ENCODE data around the gene MYO9B.
"Not testable (repeated sequence)": the region's sequence is repeated elsewhere in the genome, so short reads cannot be mapped to it uniquely, and the experiment has no call there.

The MYO9B gene

DNA sequence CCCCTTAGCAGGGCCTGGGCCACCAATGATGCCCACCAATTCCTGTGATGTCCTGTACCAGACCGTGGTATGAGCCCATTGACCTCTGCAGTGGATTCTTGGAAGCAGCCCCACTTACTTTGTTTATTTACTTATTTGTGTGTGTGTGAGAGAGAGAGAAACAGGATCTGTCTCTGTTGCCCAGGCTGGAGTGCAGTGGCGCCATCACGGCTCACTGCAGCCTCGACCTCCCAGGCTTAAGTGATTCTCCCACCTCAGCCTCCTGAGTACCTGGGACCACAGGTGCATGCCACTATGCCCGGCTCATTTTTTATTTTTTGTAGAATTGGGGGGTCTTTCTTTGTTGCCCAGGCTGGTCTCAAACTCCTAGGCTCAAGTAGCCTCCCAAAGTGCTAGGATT lies 13.0 kb downstream of the MYO9B start:
- H3K27me3 ChIP-seq (ENCODE audit: low read depth, low read length) = no peaks in the 10 kb centered on the region
- 0 out of 2 replicates have a peak, but pooled peaks cover 2% of the 10 kb centered on the region for H3K9me3 ChIP-seq (ENCODE audit: insufficient read depth, low read length)
- H3K27ac ChIP-seq (ENCODE audit: low read length) = no peak overlapping the region
- no peak overlapping the region for H3K4me3 ChIP-seq (ENCODE audit: low read length)
- no peak for TF ChIP-seq EZH2phosphoT487 (IDR thresholded peaks at IDR 0.05; ENCODE audit: low read depth)
- TF ChIP-seq, protein P1, sequence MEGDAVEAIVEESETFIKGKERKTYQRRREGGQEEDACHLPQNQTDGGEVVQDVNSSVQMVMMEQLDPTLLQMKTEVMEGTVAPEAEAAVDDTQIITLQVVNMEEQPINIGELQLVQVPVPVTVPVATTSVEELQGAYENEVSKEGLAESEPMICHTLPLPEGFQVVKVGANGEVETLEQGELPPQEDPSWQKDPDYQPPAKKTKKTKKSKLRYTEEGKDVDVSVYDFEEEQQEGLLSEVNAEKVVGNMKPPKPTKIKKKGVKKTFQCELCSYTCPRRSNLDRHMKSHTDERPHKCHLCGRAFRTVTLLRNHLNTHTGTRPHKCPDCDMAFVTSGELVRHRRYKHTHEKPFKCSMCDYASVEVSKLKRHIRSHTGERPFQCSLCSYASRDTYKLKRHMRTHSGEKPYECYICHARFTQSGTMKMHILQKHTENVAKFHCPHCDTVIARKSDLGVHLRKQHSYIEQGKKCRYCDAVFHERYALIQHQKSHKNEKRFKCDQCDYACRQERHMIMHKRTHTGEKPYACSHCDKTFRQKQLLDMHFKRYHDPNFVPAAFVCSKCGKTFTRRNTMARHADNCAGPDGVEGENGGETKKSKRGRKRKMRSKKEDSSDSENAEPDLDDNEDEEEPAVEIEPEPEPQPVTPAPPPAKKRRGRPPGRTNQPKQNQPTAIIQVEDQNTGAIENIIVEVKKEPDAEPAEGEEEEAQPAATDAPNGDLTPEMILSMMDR (IDR thresholded peaks at IDR 0.05; ENCODE audit: low read depth, low read length) = no peak
- H2AFZ ChIP-seq (ENCODE audit: low read depth, low read length) = no peak overlapping the region
- peaks cover 100% of the 10 kb centered on the region for H3K79me2 ChIP-seq (ENCODE audit: low read length)
- H3K4me1 ChIP-seq (ENCODE audit: low read length) = peaks cover 41% of the 10 kb centered on the region
- peaks cover 44% of the 10 kb centered on the region for H3K36me3 ChIP-seq (replicated peaks; ENCODE audit: low read depth, low read length)
- no peak overlapping the region for H3K9ac ChIP-seq (ENCODE audit: low read length)
- H3K4me2 ChIP-seq (ENCODE audit: low read length) = no peak overlapping the region
- H4K20me1 ChIP-seq (ENCODE audit: insufficient read depth, low read length) = peaks cover 49% of the 10 kb centered on the region

DNA sequence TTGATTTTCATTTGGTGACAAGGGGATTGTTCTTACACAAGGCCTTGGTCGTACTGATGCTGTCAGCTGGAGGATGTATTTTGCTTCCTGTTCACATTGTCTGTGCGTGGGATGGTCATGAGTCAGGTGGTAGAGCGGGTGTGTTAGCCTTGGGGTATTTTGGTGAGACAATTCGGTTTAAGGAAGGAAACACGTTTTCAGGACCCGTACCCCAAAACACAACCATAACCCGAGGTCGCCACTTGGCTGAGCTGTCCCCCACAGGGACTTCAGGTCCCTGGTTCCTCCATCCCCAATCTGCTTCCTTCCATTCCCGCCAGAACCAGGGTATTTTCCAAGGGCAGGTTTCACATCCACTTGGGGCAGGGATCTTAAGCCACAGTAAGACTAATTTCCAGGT lies 15.0 kb downstream of the MYO9B start:
- Histone ChIP-seq H3K9me3 (ENCODE audit: insufficient read depth, low read length) (0 out of 2 replicates have a peak, but pooled peaks cover 2% of the 10 kb centered on the region), H3K27me3 (ENCODE audit: low read depth, low read length) (no peaks in the 10 kb centered on the region), H3K4me2 (ENCODE audit: low read length) (peak overlapping the region; percentile 66), H3K9ac (ENCODE audit: low read length) (peak overlapping the region; percentile 25; the same call in 1 of the 2 replicates), H2AFZ (ENCODE audit: low read depth, low read length) (no peak overlapping the region), H3K27ac (ENCODE audit: low read length) (peak overlapping the region; percentile 73), H4K20me1 (ENCODE audit: insufficient read depth, low read length) (peaks cover 43% of the 10 kb centered on the region), H3K79me2 (ENCODE audit: low read length) (peaks cover 100% of the 10 kb centered on the region), H3K4me3 (ENCODE audit: low read length) (peak overlapping the region; percentile 58; the same call in 1 of the 2 replicates), H3K36me3 (replicated peaks; ENCODE audit: low read depth, low read length) (peaks cover 48% of the 10 kb centered on the region), H3K4me1 (ENCODE audit: low read length) (peaks cover 41% of the 10 kb centered on the region)
- no peak for TF ChIP-seq EZH2phosphoT487 (IDR thresholded peaks at IDR 0.05; ENCODE audit: low read depth)
- TF ChIP-seq, protein P1 (IDR thresholded peaks at IDR 0.05; ENCODE audit: low read depth, low read length) = 0 out of 2 replicates have a peak, but pooled peaks have one; percentile 5

DNA sequence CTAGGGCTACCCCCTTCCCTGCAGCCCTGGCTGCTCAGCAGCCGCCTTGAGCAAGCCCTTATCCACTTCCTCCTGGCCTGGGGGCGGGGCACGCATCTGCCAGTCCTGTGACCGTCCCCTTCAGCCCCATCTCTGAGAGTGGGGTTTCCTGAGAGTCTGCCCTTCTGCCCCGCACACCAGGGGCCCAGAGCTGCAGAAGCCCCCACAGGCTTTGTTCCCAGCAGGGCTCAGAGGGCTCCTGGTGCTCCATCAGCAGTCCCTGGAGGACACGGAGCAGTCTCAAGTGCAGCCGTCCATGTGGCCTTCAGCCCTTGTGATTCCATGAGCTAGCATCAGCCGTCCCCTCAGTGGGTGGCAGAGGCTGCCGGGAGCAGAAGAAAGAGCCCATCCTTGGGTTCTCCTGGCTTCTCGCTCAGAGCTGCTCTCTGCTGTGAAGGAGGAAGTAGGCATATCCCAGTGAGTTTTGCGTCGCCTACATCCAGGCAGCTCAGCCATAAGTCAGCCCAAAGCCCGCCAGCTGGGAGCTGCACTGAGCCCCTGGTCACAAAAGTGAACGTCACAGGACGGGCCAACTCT lies 16.3 kb downstream of the MYO9B start:
- no peaks in the 10 kb centered on the region for H3K27me3 ChIP-seq (ENCODE audit: low read depth, low read length)
- peaks cover 39% of the 10 kb centered on the region for H4K20me1 ChIP-seq (ENCODE audit: insufficient read depth, low read length)
- TF ChIP-seq, protein P1 (IDR thresholded peaks at IDR 0.05; ENCODE audit: low read depth, low read length) = no peak
- TF ChIP-seq EZH2phosphoT487 (IDR thresholded peaks at IDR 0.05; ENCODE audit: low read depth) = no peak
- no peak overlapping the region for H2AFZ ChIP-seq (ENCODE audit: low read depth, low read length)
- H3K4me2 ChIP-seq (ENCODE audit: low read length) = peak overlapping the region; percentile 66
- H3K4me3 ChIP-seq (ENCODE audit: low read length) = peak overlapping the region; percentile 58
- peak overlapping the region; percentile 63 for H3K9ac ChIP-seq (ENCODE audit: low read length)
- H3K9me3 ChIP-seq (ENCODE audit: insufficient read depth, low read length) = 0 out of 2 replicates have a peak, but pooled peaks cover 2% of the 10 kb centered on the region
- H3K79me2 ChIP-seq (ENCODE audit: low read length) = peaks cover 100% of the 10 kb centered on the region
- peaks cover 41% of the 10 kb centered on the region for H3K4me1 ChIP-seq (ENCODE audit: low read length)
- H3K27ac ChIP-seq (ENCODE audit: low read length) = peak overlapping the region; percentile 73
- peaks cover 42% of the 10 kb centered on the region for H3K36me3 ChIP-seq (replicated peaks; ENCODE audit: low read depth, low read length)

DNA sequence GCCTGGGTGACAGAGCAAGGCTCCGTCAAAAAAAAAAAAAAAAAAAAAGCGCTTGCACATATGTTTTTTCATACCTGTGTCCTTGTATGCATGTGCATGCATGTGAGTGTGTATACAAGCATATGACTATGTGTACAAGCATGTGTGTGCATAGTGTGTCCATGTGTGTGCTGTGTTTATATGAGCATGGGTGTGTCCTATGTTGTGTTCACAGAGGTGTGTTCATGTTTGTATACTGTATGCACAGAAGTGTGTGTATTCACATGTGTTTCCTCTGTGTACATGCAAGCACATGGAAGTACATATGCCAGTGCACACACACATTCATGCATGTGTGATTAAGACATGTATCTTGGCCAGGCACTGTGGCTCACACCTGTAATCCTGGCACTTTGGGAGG lies 17.1 kb downstream of the MYO9B start:
- no peak overlapping the region for H2AFZ ChIP-seq (ENCODE audit: low read depth, low read length)
- H3K79me2 ChIP-seq (ENCODE audit: low read length) = peaks cover 99% of the 10 kb centered on the region
- H4K20me1 ChIP-seq (ENCODE audit: insufficient read depth, low read length) = peaks cover 40% of the 10 kb centered on the region
- peaks cover 35% of the 10 kb centered on the region for H3K36me3 ChIP-seq (replicated peaks; ENCODE audit: low read depth, low read length)
- no peak overlapping the region for H3K4me2 ChIP-seq (ENCODE audit: low read length)
- TF ChIP-seq, protein P1 (IDR thresholded peaks at IDR 0.05; ENCODE audit: low read depth, low read length) = no peak
- TF ChIP-seq EZH2phosphoT487 (IDR thresholded peaks at IDR 0.05; ENCODE audit: low read depth) = no peak
- no peaks in the 10 kb centered on the region for H3K27me3 ChIP-seq (ENCODE audit: low read depth, low read length)
- peaks cover 41% of the 10 kb centered on the region for H3K4me1 ChIP-seq (ENCODE audit: low read length)
- H3K9me3 ChIP-seq (ENCODE audit: insufficient read depth, low read length) = 0 out of 2 replicates have a peak, but pooled peaks cover 2% of the 10 kb centered on the region
- no peak overlapping the region for H3K4me3 ChIP-seq (ENCODE audit: low read length)
- H3K9ac ChIP-seq (ENCODE audit: low read length) = no peak overlapping the region
- no peak overlapping the region for H3K27ac ChIP-seq (ENCODE audit: low read length)

DNA sequence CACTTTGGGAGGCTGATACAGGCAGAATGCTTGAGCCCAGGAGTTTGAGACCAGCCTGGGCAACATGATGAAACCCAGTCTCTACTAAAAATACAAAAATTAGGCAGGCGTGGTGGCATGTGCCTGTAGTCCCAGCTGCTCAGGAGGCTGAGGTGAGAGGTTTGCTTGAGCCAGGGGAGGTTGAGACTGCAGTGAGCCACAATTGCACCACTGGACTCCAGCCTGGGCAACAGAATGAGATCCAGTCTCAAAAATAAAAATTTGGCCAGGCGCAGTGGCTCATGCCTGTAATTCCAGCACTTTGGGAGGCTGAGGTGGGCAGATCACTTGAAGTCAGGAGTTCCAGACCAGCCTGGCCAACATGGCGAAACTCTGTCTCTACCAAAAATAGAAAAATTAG lies 19.1 kb downstream of the MYO9B start:
- peaks cover 97% of the 10 kb centered on the region for H3K79me2 ChIP-seq (ENCODE audit: low read length)
- H2AFZ ChIP-seq (ENCODE audit: low read depth, low read length); H3K9ac ChIP-seq (ENCODE audit: low read length); H3K27ac ChIP-seq (ENCODE audit: low read length); H3K9me3 ChIP-seq (ENCODE audit: insufficient read depth, low read length); H3K27me3 ChIP-seq (ENCODE audit: low read depth, low read length); H3K4me3 ChIP-seq (ENCODE audit: low read length); H3K4me2 ChIP-seq (ENCODE audit: low read length): not testable (repeated sequence)
- H3K4me1 ChIP-seq (ENCODE audit: low read length) = peaks cover 32% of the 10 kb centered on the region
- H4K20me1 ChIP-seq (ENCODE audit: insufficient read depth, low read length) = peaks cover 44% of the 10 kb centered on the region
- peaks cover 34% of the 10 kb centered on the region for H3K36me3 ChIP-seq (replicated peaks; ENCODE audit: low read depth, low read length)

Measured in OCI-LY3 (cell line).